Measurements from ENCODE around the gene CNDP2.

- TF ChIP-seq EZH2 (IDR thresholded peaks at IDR 0.05) (no peak), CTCF (IDR thresholded peaks at IDR 0.05) (no peak), EZH2phosphoT487 (IDR thresholded peaks at IDR 0.05) (no peak)
Measured at GRCh38 chr18:74528478-74528877, 32.3 kb downstream of the CNDP2 start.

All from neural progenitor cell (in vitro differentiated cells).